ENCODE results near the gene CCS. TPM values are rescaled to one million over a fixed set of nuclear protein-coding genes. Genes with fewer than 3 reads are reported as not detected.

The CCS gene
- total and polyA plus RNA-seq, 9 of the 15 experiments (the other 6 are each of a cell fraction or from before 2014, with no cell fraction given) = 1.1 to 46.6 (median 26.8) TPM

- TF ChIP-seq PKNOX1 (IDR thresholded peaks at IDR 0.05) (peak; percentile 99), ZNF589 (CRISPR knock-in tag; IDR thresholded peaks at IDR 0.05; ENCODE audit: low read depth) (no peak), RHOXF2B (CRISPR knock-in tag; conservative IDR thresholded peaks at IDR 0.05) (no peak), FOXK2 (conservative IDR thresholded peaks at IDR 0.05 in 1 of 2, IDR thresholded peaks at IDR 0.05 in 1 of 2; ENCODE audit: low read depth in 2 of 2) (no peak), MEF2D (tag; conservative IDR thresholded peaks at IDR 0.05; ENCODE audit: low read depth) (no peak), CREB3L1 (IDR thresholded peaks at IDR 0.05; ENCODE audit: borderline replicate concordance, low read depth) (peak; percentile 72; the same call in 1 of the 2 replicates), POLR2AphosphoS2 (IDR thresholded peaks at IDR 0.05; ENCODE audit: low read length) (no peak), CTBP1 (IDR thresholded peaks at IDR 0.05; ENCODE audit: borderline replicate concordance) (peak; percentile 87), TCF7 (IDR thresholded peaks at IDR 0.05; ENCODE audit: borderline replicate concordance) (no peak), SIRT6 (IDR thresholded peaks at IDR 0.05; ENCODE audit: low read depth, low read length) (no peak)
- TF ChIP-seq, protein P1, sequence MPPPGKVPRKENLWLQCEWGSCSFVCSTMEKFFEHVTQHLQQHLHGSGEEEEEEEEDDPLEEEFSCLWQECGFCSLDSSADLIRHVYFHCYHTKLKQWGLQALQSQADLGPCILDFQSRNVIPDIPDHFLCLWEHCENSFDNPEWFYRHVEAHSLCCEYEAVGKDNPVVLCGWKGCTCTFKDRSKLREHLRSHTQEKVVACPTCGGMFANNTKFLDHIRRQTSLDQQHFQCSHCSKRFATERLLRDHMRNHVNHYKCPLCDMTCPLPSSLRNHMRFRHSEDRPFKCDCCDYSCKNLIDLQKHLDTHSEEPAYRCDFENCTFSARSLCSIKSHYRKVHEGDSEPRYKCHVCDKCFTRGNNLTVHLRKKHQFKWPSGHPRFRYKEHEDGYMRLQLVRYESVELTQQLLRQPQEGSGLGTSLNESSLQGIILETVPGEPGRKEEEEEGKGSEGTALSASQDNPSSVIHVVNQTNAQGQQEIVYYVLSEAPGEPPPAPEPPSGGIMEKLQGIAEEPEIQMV (tag; conservative IDR thresholded peaks at IDR 0.05; ENCODE audit: low read depth) = no peak
- TF ChIP-seq, protein P2, sequence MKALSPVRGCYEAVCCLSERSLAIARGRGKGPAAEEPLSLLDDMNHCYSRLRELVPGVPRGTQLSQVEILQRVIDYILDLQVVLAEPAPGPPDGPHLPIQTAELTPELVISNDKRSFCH (CRISPR knock-in tag; IDR thresholded peaks at IDR 0.05) = no peak
- TF ChIP-seq, protein P2 (tag; IDR thresholded peaks at IDR 0.05) = peak; percentile 73
Measured at GRCh38 chr11:66545701-66546367, 47.2 kb upstream of the CCS start, which contains the start of gene ZDHHC24 (continued).
